Stimulated activated CD8-positive, alpha-beta memory T cell treated with anti-CD3 and anti-CD28 coated beads, Interleukin-12 subunit alpha, Interleukin-12 subunit beta, amount 100 ng/mL, for 1 hour (primary cell): ENCODE measurements around the gene TACO1.

Experiments used
- DNase-seq: peaks from one replicate; pipeline ENCODE4 v3.0.0-alpha.2; 2020; ENCODE audit warnings: low read depth

Gene TACO1

GRCh38 chr17:63601439-63602371 is 1.0 kb downstream of the TACO1 start:
- DNase-seq: no peak

GRCh38 chr17:63609816-63610573 is 9.3 kb downstream of the TACO1 start:
- no peak for DNase-seq

- DNase-seq: no peak
These were observed 10.2 kb downstream of the TACO1 start for GRCh38 chr17:63610854-63611253.

- DNase-seq: no peak
These were observed 10.7 kb downstream of the TACO1 start for GRCh38 chr17:63611354-63611753.

DNA sequence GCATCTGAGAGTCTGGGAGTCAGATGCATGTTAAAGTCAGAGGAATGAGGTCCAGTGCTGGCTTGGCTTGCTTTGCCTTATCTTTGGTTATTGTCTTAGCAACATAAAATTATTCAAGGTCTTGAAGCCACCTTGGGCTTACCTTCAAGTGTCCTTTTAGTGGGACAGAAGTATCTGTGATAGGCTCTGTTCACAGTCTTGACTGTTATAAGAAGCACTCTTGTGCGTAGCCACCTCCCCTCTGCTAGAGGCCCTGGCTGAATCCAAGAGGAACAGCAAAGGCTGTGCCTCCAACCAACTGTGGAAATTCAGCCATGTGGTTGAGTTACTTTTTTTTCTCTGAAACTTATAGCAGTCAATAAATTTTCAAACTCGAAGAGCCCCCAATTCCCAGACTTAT is 13.0 kb downstream of the TACO1 start:
- DNase-seq: no peak

DNA sequence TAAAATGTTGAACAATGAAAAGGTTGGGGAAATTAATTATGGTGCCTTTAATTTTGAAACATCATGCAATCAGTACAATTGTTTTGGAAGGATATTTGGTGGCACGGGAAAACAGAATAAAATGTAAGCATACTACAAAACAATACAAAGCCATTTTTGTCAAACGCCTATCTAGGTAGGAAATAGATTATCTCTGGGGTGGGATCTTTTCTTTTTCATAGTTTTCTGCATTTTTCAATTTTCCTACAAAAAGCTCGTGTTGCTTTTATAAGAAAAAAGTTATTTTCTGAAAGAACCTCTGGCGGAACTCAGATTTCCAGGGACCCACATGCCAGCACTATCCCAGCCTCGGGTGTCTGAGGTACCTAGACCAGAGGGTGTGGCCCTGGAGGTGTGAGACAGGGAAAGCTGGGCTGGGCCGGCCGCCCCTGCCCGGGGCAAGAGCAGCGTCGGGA is 20.6 kb downstream of the TACO1 start:
- no peak for DNase-seq

DNA sequence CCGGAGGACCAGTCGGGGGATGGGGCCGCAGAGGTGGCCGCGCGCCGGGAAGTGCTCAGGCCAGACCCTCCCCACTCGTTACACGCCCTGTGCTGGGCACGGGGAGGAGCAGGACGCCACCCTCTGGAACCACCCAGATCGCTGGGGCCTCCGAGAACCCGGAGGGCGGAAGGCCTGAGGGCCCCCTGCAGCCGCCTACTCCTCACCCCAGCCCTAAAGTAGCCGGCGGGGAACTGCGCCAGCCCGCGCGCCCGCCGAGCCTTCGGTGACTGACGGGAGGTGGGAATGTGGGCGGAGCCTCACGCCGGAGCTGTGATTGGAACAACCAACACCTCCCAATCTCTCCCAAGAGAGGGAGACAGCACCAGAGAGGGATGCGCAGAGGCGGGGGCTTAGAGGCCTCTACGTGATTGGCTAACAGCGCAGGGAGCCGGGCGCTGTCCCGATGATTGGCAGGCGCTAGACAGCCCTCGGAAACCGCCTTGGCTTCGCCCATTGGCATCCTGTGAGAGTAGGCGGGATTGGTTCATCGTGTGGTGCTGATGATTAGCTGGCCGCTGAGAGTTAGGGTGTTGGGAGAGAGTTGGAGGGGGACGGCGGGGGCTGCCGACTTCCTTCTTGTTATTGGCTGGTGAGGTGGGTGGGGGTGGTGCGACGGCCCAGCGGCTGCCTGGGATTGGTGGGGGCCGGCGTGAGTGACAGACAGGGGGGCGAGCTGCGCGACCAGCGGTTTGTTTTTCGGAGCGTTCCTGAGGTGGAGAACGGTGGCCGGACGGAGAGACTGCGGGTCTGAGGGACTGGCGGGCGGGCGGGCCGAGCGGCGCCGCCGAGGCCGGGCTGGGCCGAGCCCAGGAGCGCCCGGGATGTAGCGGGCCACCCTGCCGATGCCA is 21.2 kb downstream of the TACO1 start, which contains the start of gene MAP3K3:
Gene MAP3K3 (plus strand): TSS at position 734 of the 890 bp plus-strand sequence. CDS start 343 bp downstream, outside the sequence.
- peak; percentile 94 for DNase-seq

DNA sequence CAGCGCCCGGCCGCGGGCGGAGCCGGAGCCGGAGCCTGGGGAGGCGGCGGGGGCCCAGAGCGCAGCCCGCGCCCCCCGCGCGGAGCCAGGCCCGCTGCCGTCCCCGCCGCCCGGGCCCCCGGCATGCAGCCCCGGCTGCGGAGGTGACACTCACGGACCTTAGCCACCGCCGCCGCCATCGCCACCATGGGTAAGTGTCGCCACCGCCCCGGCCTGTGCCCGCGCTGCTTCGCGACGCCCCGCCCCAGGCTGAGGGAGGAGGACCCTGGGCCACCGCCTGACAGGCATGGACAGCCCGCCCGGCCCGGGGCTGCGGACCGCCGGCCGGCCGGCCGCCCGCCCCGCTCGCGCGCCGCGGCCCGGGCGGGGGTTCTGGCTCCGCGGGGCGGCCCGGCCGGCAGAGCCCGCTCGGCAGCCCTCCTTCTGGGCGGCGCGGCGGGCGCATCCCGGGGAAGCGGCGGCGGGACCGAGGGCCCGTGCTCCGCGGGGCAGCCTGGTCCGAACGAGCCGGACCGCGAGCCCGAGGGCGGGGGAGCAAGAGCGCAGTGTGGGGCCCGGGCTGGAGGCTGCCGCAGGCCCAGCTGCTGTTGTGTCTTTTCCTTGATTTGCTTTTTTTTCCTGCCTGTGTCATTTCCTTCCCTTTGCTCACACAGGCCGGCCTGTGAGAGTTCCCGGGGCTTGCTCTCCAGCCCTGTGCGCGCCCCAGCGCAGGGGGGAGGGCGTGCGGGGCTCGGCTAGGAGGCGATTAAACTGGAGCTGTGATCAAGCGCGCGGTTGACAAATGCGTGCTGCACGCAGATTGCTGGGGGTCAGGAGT is 22.1 kb downstream of the TACO1 start:
- no peak for DNase-seq

- no peak for DNase-seq
These were observed 23.3 kb downstream of the TACO1 start for GRCh38 chr17:63623786-63624530.

GRCh38 chr17:63624531-63624880 is 23.8 kb downstream of the TACO1 start:
- DNase-seq: no peak

GRCh38 chr17:63626551-63627180 is 26.0 kb downstream of the TACO1 start:
- DNase-seq: no peak

- no peak for DNase-seq
These were observed 28.9 kb downstream of the TACO1 start for GRCh38 chr17:63629627-63630026.

DNA sequence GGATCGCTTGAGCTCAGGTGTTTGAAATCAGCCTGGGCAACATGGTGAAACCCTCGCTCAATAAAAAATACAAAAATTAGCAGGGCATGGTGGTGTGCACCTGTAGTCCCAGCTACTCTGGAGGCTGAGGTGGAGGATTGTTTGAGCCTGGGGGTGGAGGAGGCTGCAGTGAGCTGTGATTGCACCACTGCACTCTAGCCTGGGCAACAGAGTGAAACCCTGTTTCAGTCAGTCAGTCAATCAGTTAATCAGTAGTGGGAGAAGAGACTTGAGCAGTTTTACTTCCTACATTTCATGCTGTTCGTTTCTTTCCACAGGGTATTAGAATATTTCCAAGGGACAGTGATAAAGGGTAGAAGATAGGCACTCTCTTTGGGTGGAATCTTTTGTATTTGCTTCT is 30.4 kb downstream of the TACO1 start:
- DNase-seq: no peak

GRCh38 chr17:63631626-63632025 is 30.9 kb downstream of the TACO1 start:
- no peak for DNase-seq

DNA sequence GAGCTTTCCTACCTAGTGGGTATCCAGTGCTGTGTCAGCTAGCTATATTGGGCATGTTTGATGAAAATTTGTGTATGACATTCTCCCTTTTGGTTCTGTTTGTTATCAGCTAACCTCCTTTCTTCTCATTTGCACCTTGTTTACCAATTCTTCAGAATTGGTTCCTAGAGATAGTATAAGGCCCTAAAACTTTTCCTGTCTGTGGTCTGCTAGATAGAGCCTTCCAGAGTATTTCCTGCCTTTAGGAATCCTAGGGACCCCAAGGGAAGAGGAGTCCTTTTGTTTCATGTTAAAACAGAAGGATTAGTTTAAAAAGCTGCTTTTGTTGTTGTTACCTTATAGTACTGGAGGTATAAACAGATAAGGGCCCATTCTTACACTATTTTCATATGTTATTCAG is 33.0 kb downstream of the TACO1 start:
- no peak for DNase-seq

- DNase-seq: no peak
These were observed 33.5 kb downstream of the TACO1 start for GRCh38 chr17:63634163-63634562.

DNA sequence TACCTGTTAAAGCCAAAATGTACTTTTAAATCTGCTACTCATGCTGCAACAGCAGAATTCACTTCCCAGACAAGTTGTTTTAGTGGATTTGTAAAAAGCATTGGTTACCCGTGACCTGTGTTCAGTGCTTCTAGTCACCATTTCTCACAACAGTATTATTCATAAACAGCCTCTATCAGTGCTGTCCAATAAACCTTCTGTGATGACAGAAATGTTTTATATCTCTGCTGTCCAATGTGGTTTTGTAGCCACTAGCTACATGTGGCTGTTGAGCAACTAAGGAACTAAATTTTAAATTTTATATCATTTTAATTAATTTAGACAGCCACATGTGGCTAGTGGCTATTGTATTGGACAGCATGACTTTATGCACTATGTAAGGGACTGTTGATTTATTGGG is 34.1 kb downstream of the TACO1 start:
- no peak for DNase-seq

DNA sequence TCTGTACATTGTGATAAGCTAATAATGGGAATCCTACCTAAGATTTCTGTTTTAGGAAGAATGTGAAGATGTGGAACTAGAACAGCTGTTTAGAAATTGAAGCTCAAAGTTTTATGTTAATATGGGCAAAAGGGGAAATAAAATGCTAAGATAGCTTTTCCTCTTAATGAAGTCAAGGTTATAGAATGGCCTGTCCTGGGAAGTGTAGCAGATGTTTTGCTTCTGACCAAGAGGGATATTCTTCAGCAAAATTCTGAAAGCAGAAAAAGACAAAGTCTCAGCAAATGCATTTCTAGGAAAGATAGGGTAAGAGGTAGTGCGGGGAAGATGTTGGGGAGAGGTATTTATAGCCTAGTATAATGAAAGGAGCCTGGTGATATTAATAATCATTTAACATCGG is 34.6 kb downstream of the TACO1 start:
- no peak for DNase-seq

- DNase-seq: no peak
These were observed 35.1 kb downstream of the TACO1 start for GRCh38 chr17:63635787-63636186.

DNA sequence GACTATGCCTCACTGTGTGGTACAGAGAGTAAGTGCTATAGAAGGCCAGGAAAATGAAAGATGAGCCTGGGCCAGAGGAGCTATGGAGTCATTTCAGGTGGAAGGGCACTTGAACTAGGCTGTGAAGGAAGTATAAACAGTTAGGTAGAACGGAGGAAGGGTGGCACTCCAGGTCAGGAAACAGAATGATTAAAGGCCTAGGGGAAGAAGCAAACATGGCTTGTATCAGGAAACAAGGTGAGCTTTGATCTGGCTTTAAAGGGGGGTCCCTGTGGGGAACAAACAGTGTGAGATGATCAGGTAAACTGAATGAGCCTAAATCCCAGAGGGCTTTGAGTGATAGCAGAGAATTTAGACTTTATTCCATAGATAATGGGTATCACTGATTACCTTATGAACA is 38.4 kb downstream of the TACO1 start:
- DNase-seq: no peak
